ENCODE measurements around the gene SOCS4. TPM values are rescaled to one million over a fixed set of nuclear protein-coding genes. Genes with fewer than 3 reads are reported as not detected.

Gene SOCS4
- total and polyA plus RNA-seq, 2 of the 13 experiments (the other 11 are each of a cell fraction or from before 2014, with no cell fraction given) = 4.0 to 10.0 TPM

GRCh38 chr14:55051423-55052268 lies 24.6 kb downstream of the SOCS4 start, which contains the start of gene MAPK1IP1L (continued):
- TF ChIP-seq RBAK (CRISPR knock-in tag; IDR thresholded peaks at IDR 0.05) (0 out of 2 replicates have a peak, but pooled peaks have one; percentile 19), ZNF124 (CRISPR knock-in tag; IDR thresholded peaks at IDR 0.05) (peak; percentile 66; the same call in 1 of the 2 replicates), ELF4 (CRISPR knock-in tag; IDR thresholded peaks at IDR 0.05; ENCODE audit: borderline replicate concordance) (peak; percentile 95), GMEB1 (CRISPR knock-in tag; IDR thresholded peaks at IDR 0.05; ENCODE audit: borderline replicate concordance) (peak; percentile 81; the same call in 1 of the 2 replicates), ZNF646 (CRISPR knock-in tag; IDR thresholded peaks at IDR 0.05) (no peak; the same call in 1 of the 2 replicates), FIP1L1 (IDR thresholded peaks at IDR 0.05; ENCODE audit: borderline replicate concordance, insufficient read depth, low read depth, low read length) (peak; percentile 75; the same call in 1 of the 2 replicates), ZNF614 (CRISPR knock-in tag; IDR thresholded peaks at IDR 0.05; ENCODE audit: borderline replicate concordance) (peak; percentile 89), GTF2F1 (IDR thresholded peaks at IDR 0.05; ENCODE audit: low read length) (peak; percentile 78; the same call in 1 of the 2 replicates), ZNF766 (CRISPR knock-in tag; IDR thresholded peaks at IDR 0.05; ENCODE audit: borderline replicate concordance) (peak; percentile 93; the same call in 1 of the 2 replicates), SNAPC5 (CRISPR knock-in tag; IDR thresholded peaks at IDR 0.05; ENCODE audit: borderline replicate concordance) (peak; percentile 94), NCOA2 (CRISPR knock-in tag; IDR thresholded peaks at IDR 0.05) (peak; percentile 49; the same call in 1 of the 2 replicates), NCOA1 (CRISPR knock-in tag; IDR thresholded peaks at IDR 0.05) (peak; percentile 96), ARID2 (CRISPR knock-in tag; IDR thresholded peaks at IDR 0.05; ENCODE audit: borderline replicate concordance) (peak; percentile 78; the same call in 1 of the 2 replicates), ZNF83 (CRISPR knock-in tag; IDR thresholded peaks at IDR 0.05; ENCODE audit: borderline replicate concordance) (no peak), ZNF512B (CRISPR knock-in tag; IDR thresholded peaks at IDR 0.05; ENCODE audit: borderline replicate concordance) (peak; percentile 86; the same call in 1 of the 2 replicates), CENPT (CRISPR knock-in tag; IDR thresholded peaks at IDR 0.05; ENCODE audit: low read depth) (peak; percentile 65; the same call in 1 of the 2 replicates)
